Hepatocyte (in vitro differentiated cells): ENCODE measurements around the gene EIF3A. TPM values are rescaled to one million over a fixed set of nuclear protein-coding genes. Genes with fewer than 3 reads are reported as not detected.

ENCODE experiments used
- DNase-seq: peaks from one replicate; pipeline ENCODE4 v3.0.0-alpha.2; 2016; ENCODE audit warnings: low spot score
- H2AFZ ChIP-seq: fragments of 200-600 bp; sonication (generic); 2 replicates; pipeline ENCODE4 v1.6.0; 2016; ENCODE audit warnings: antibody characterized with exemption, mild to moderate bottlenecking
- H3K27ac ChIP-seq: fragments of 200-600 bp; sonication (generic); 2 replicates; pipeline ENCODE4 v1.5.1; 2016; ENCODE audit warnings: mild to moderate bottlenecking
- H3K27me3 ChIP-seq: fragments of 200-600 bp; sonication (generic); 2 replicates; pipeline ENCODE4 v1.6.1; 2016
- H3K36me3 ChIP-seq: fragments of 200-600 bp; sonication (generic); replicated peaks from 2 replicates; pipeline ENCODE4 v1.5.1; 2016; ENCODE audit warnings: low read depth; ENCODE audit not compliant: insufficient read depth
- H3K4me1 ChIP-seq: fragments of 200-600 bp; sonication (generic); 2 replicates; pipeline ENCODE4 v1.5.1; 2016; ENCODE audit warnings: mild to moderate bottlenecking, moderate library complexity; ENCODE audit not compliant: insufficient read depth
- H3K4me2 ChIP-seq: fragments of 200-600 bp; sonication (generic); 2 replicates; pipeline ENCODE4 v1.6.0; 2016
- H3K4me3 ChIP-seq: fragments of 200-600 bp; sonication (generic); 2 replicates; pipeline ENCODE4 v1.5.1; 2016; ENCODE audit warnings: mild to moderate bottlenecking
- H3K79me2 ChIP-seq: fragments of 200-600 bp; sonication (generic); 2 replicates; pipeline ENCODE4 v1.6.0; 2017; ENCODE audit warnings: mild to moderate bottlenecking
- H3K9me2 ChIP-seq: fragments of 200-600 bp; sonication (generic); replicated peaks from 2 replicates; pipeline ENCODE4 v1.6.0; 2017; ENCODE audit warnings: mild to moderate bottlenecking; ENCODE audit not compliant: insufficient read depth
- H3K9me3 ChIP-seq: fragments of 200-600 bp; sonication (generic); 2 replicates; pipeline ENCODE4 v1.5.1; 2016; ENCODE audit warnings: low read depth, mild to moderate bottlenecking
- H4K20me1 ChIP-seq: fragments of 200-600 bp; sonication (generic); 2 replicates; pipeline ENCODE4 v1.6.0; 2016; ENCODE audit warnings: mild to moderate bottlenecking; ENCODE audit not compliant: insufficient read depth, poor library complexity, severe bottlenecking
- EZH2 ChIP-seq: fragments of 200-600 bp; sonication (generic); IDR thresholded peaks from 2 replicates; pipeline ENCODE4 v1.6.1; 2016; ENCODE audit warnings: antibody characterized with exemption, mild to moderate bottlenecking, borderline replicate concordance
- EZH2phosphoT487 ChIP-seq: fragments of 200-600 bp; sonication (generic); IDR thresholded peaks from one replicate; pipeline ENCODE4 v1.6.1; 2018; ENCODE audit warnings: antibody characterized with exemption, mild to moderate bottlenecking, low read depth, moderate library complexity; ENCODE audit not compliant: unreplicated experiment, severe bottlenecking
- WGBS: methylation state at CpG from one replicate; pipeline ENCODE4 v1.1.6; 2016; ENCODE audit warnings: low lambda C conversion rate; ENCODE audit errors: missing lambda C conversion rate; 5-methylcytosine and 5-hydroxymethylcytosine counted together
- polyA plus RNA-seq: library from polyadenylated mRNA; unstranded; fragments of >200 nt; fragmentation: Nextera tagmentation; extraction: Ambion mirVana; gene quantifications from 2 replicates; pipeline ENCODE4 v1.2.1, GENCODE V29; 2016
- total RNA-seq: library from RNA; depleted of rRNA; stranded (reverse); fragments of >200 nt; gene quantifications from 2 replicates; pipeline ENCODE4 v1.2.3, GENCODE V29; 2014
- TF ChIP-seq, protein P1 (sequence below): fragments of 200-600 bp; sonication (generic); IDR thresholded peaks from 2 replicates; pipeline ENCODE4 v1.5.1; 2016; ENCODE audit warnings: antibody characterized with exemption, mild to moderate bottlenecking; ENCODE audit not compliant: poor library complexity

Gene EIF3A
- total and polyA plus RNA-seq, 2 experiments from 2014 or later: 56.6 to 93.7 TPM

GRCh38 chr10:119042169-119042568 lies 38.4 kb downstream of the EIF3A start:
- Histone ChIP-seq H3K4me2 (no peak overlapping the region), H3K36me3 (peaks cover 22% of the 10 kb centered on the region)
- 98% methylated on average over 25 of the region's 26 CpGs for WGBS

DNA sequence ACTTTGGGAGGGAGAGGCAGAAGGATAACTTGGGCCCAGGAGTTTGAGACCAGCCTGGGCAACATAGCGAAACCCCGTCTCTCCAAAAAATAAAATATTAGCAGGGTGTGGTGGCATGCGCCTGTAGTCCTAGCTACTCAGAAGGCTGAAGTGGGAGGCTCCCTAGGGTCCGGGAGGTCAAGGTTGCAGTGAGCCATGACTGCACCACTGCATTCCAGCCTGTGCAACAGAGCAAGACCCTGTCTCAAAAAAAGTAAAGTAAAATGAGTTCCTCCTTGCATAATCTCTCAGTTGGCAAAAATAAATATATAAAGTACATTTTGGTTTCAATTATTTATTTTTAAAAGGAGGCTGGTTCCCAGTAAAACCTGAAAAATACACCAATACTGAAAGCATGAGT lies 39.3 kb downstream of the EIF3A start:
- peaks cover 70% of the 10 kb centered on the region for H3K79me2 ChIP-seq
- H3K9me2 ChIP-seq: no peaks in the 10 kb centered on the region
- no peaks in the 10 kb centered on the region for H3K9me3 ChIP-seq
- H3K36me3 ChIP-seq: peaks cover 17% of the 10 kb centered on the region
- no peak overlapping the region for H3K4me3 ChIP-seq
- H4K20me1 ChIP-seq: peaks cover 63% of the 10 kb centered on the region
- DNase-seq: no peak
- no peak overlapping the region for H3K4me2 ChIP-seq
- WGBS: 96% methylated on average over 4 of the region's 4 CpGs
- H3K27me3 ChIP-seq: no peaks in the 10 kb centered on the region
- TF ChIP-seq EZH2phosphoT487 (no peak), EZH2 (no peak)
- TF ChIP-seq, protein P1, sequence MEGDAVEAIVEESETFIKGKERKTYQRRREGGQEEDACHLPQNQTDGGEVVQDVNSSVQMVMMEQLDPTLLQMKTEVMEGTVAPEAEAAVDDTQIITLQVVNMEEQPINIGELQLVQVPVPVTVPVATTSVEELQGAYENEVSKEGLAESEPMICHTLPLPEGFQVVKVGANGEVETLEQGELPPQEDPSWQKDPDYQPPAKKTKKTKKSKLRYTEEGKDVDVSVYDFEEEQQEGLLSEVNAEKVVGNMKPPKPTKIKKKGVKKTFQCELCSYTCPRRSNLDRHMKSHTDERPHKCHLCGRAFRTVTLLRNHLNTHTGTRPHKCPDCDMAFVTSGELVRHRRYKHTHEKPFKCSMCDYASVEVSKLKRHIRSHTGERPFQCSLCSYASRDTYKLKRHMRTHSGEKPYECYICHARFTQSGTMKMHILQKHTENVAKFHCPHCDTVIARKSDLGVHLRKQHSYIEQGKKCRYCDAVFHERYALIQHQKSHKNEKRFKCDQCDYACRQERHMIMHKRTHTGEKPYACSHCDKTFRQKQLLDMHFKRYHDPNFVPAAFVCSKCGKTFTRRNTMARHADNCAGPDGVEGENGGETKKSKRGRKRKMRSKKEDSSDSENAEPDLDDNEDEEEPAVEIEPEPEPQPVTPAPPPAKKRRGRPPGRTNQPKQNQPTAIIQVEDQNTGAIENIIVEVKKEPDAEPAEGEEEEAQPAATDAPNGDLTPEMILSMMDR: no peak
- no peak overlapping the region for H3K27ac ChIP-seq
- no peak overlapping the region for H2AFZ ChIP-seq
- H3K4me1 ChIP-seq: no peaks in the 10 kb centered on the region

More at GRCh38 chr10:119042169-119042568, 38.4 kb downstream of the EIF3A start:
- H2AFZ ChIP-seq: no peak overlapping the region
- no peaks in the 10 kb centered on the region for H3K9me3 ChIP-seq
- peaks cover 70% of the 10 kb centered on the region for H4K20me1 ChIP-seq
- H3K4me3 ChIP-seq: no peak overlapping the region
- peaks cover 77% of the 10 kb centered on the region for H3K79me2 ChIP-seq
- H3K4me1 ChIP-seq: no peaks in the 10 kb centered on the region
- H3K27ac ChIP-seq: no peak overlapping the region
- no peak for DNase-seq
- H3K27me3 ChIP-seq: no peaks in the 10 kb centered on the region
- TF ChIP-seq EZH2 (no peak), EZH2phosphoT487 (no peak)
- TF ChIP-seq, protein P1: no peak
- no peaks in the 10 kb centered on the region for H3K9me2 ChIP-seq

GRCh38 chr10:119039161-119039560 lies 41.5 kb downstream of the EIF3A start:
- H3K79me2 ChIP-seq: peaks cover 53% of the 10 kb centered on the region

More at GRCh38 chr10:119039161-119039560, 41.5 kb downstream of the EIF3A start:
- no peaks in the 10 kb centered on the region for H3K27me3 ChIP-seq
- H3K4me1 ChIP-seq: no peaks in the 10 kb centered on the region
- 78% methylated on average over 1 of the region's 1 CpG for WGBS
- H3K36me3 ChIP-seq: peaks cover 19% of the 10 kb centered on the region
- H3K9me2 ChIP-seq: no peaks in the 10 kb centered on the region
- no peak overlapping the region for H2AFZ ChIP-seq
- no peak overlapping the region for H3K27ac ChIP-seq
- H4K20me1 ChIP-seq: peaks cover 55% of the 10 kb centered on the region
- H3K4me3 ChIP-seq: no peak overlapping the region
- TF ChIP-seq EZH2 (no peak), EZH2phosphoT487 (no peak)
- TF ChIP-seq, protein P1: no peak
- no peaks in the 10 kb centered on the region for H3K9me3 ChIP-seq
- no peak overlapping the region for H3K4me2 ChIP-seq
- DNase-seq: no peak
